Neural cell (in vitro differentiated cells): ENCODE data around the gene ATP2C1. TPM values are rescaled to one million over a fixed set of nuclear protein-coding genes. Genes with fewer than 3 reads are reported as not detected.

ENCODE experiments used
- H2AFZ ChIP-seq: fragments of 200-600, 300-800 bp; sonication (generic), shearing (Covaris generic); 2 replicates; pipeline ENCODE4 v1.6.0; 2014; ENCODE audit warnings: low read depth, mild to moderate bottlenecking, antibody characterized with exemption, low read length, moderate library complexity
- H3F3A ChIP-seq: fragments of 200-600 bp; shearing (Covaris generic); 2 replicates; pipeline ENCODE4 v1.6.1; 2016; ENCODE audit warnings: mild to moderate bottlenecking, moderate library complexity, mixed read lengths, antibody characterized with exemption, low read length; ENCODE audit not compliant: insufficient read depth, poor library complexity, severe bottlenecking
- H3K27ac ChIP-seq: fragments of 200-600, 300-800 bp; sonication (generic), shearing (Covaris generic); 2 replicates; pipeline ENCODE4 v1.5.1; 2014; ENCODE audit warnings: mild to moderate bottlenecking, low read length, moderate library complexity
- H3K27me3 ChIP-seq: fragments of 300-800, 200-600 bp; sonication (generic), shearing (Covaris generic); 2 replicates; pipeline ENCODE4 v1.6.0; 2014; ENCODE audit warnings: mild to moderate bottlenecking, low read depth, low read length, moderate library complexity; ENCODE audit not compliant: insufficient read depth
- H3K36me3 ChIP-seq: fragments of 300-800, 200-600 bp; sonication (generic), shearing (Covaris generic); 2 replicates; pipeline ENCODE4 v1.5.1; 2014; ENCODE audit warnings: mild to moderate bottlenecking, antibody characterized with exemption, low read length, moderate library complexity; ENCODE audit not compliant: insufficient read depth
- H3K4me2 ChIP-seq: fragments of 300-800, 200-600 bp; sonication (generic), shearing (Covaris generic); 2 replicates; pipeline ENCODE4 v1.6.0; 2014; ENCODE audit warnings: mild to moderate bottlenecking, low read length
- H3K4me3 ChIP-seq: fragments of 300-800, 200-600 bp; sonication (generic), shearing (Covaris generic); 2 replicates; pipeline ENCODE4 v1.5.1; 2014; ENCODE audit warnings: mild to moderate bottlenecking, low read length, moderate library complexity
- H3K79me2 ChIP-seq: fragments of 200-600 bp; shearing (Covaris generic); replicated peaks from 2 replicates; pipeline ENCODE4 v1.6.0; 2014; ENCODE audit warnings: mild to moderate bottlenecking, low read length, moderate library complexity; ENCODE audit not compliant: insufficient read depth
- H3K9ac ChIP-seq: fragments of 300-800, 200-600 bp; sonication (generic), shearing (Covaris generic); 2 replicates; pipeline ENCODE4 v1.6.1; 2016; ENCODE audit warnings: mild to moderate bottlenecking, low read length, mixed read lengths
- H3K9me2 ChIP-seq: fragments of 200-600 bp; shearing (Covaris generic); 2 replicates; pipeline ENCODE4 v1.6.1; 2016; ENCODE audit warnings: mild to moderate bottlenecking, low read length, mixed read lengths; ENCODE audit not compliant: insufficient read depth
- H3K9me3 ChIP-seq: fragments of 200-600, 300-800 bp; sonication (generic), shearing (Covaris generic); 2 replicates; pipeline ENCODE4 v1.6.1; 2016; ENCODE audit warnings: mild to moderate bottlenecking, mixed run types, low read length, moderate library complexity, mixed read lengths
- H4K20me1 ChIP-seq: fragments of 200-600 bp; shearing (Covaris generic); 2 replicates; pipeline ENCODE4 v1.6.1; 2016; ENCODE audit warnings: mild to moderate bottlenecking, mixed run types; ENCODE audit not compliant: insufficient read depth
- EP300 ChIP-seq: fragments of 450-650 bp; conservative IDR thresholded peaks from 2 replicates; pipeline ENCODE4 v1.6.1; 2014; ENCODE audit warnings: antibody characterized with exemption, mild to moderate bottlenecking, moderate library complexity; ENCODE audit not compliant: poor library complexity, severe bottlenecking
- EZH2 ChIP-seq: fragments of 200-600, 300-800 bp; shearing (Covaris generic), sonication (generic); IDR thresholded peaks from 2 replicates; pipeline ENCODE4 v1.6.1; 2014; ENCODE audit warnings: antibody characterized with exemption, low read length, borderline replicate concordance, mild to moderate bottlenecking; ENCODE audit not compliant: insufficient read depth, poor library complexity, severe bottlenecking
- MXI1 ChIP-seq: fragments of 450-650 bp; conservative IDR thresholded peaks from 2 replicates; pipeline ENCODE4 v1.6.1; 2014; ENCODE audit warnings: antibody characterized with exemption, mild to moderate bottlenecking; ENCODE audit not compliant: poor library complexity, severe bottlenecking
- POLR2AphosphoS5 ChIP-seq: IDR thresholded peaks from 2 replicates; pipeline ENCODE4 v1.6.1; 2012
- RAD21 ChIP-seq: fragments of 450-650 bp; conservative IDR thresholded peaks from 2 replicates; pipeline ENCODE4 v1.6.1; 2014; ENCODE audit warnings: antibody characterized with exemption, mild to moderate bottlenecking, moderate library complexity
- SMC3 ChIP-seq: fragments of 450-650 bp; conservative IDR thresholded peaks from 2 replicates; pipeline ENCODE4 v1.6.1; 2014; ENCODE audit warnings: antibody characterized with exemption, mild to moderate bottlenecking, moderate library complexity; ENCODE audit not compliant: poor library complexity
- polyA plus RNA-seq: library from polyadenylated mRNA; depleted of rRNA; stranded (reverse); fragments of >200 nt; gene quantifications from 2 replicates; pipeline ENCODE4 v1.2.3, GENCODE V29; 2014
- TF ChIP-seq, protein P1 (sequence below): IDR thresholded peaks from 2 replicates; pipeline ENCODE4 v1.6.1; 2012; ENCODE audit warnings: borderline replicate concordance
- TF ChIP-seq, protein P2 (sequence below): fragments of 450-650 bp; IDR thresholded peaks from 2 replicates; pipeline ENCODE4 v1.5.1; 2014; ENCODE audit warnings: antibody characterized with exemption, mild to moderate bottlenecking, moderate library complexity; ENCODE audit not compliant: poor library complexity, severe bottlenecking

Gene ATP2C1
- polyA plus RNA-seq, 1 donor from 2014 or later, result 134 TPM

GRCh38 chr3:131004603-131005002 lies 110.7 kb downstream of the ATP2C1 start:
- TF ChIP-seq EZH2, result no peak
- no peak for TF ChIP-seq RAD21
- TF ChIP-seq SMC3, result no peak
- TF ChIP-seq, protein P1, sequence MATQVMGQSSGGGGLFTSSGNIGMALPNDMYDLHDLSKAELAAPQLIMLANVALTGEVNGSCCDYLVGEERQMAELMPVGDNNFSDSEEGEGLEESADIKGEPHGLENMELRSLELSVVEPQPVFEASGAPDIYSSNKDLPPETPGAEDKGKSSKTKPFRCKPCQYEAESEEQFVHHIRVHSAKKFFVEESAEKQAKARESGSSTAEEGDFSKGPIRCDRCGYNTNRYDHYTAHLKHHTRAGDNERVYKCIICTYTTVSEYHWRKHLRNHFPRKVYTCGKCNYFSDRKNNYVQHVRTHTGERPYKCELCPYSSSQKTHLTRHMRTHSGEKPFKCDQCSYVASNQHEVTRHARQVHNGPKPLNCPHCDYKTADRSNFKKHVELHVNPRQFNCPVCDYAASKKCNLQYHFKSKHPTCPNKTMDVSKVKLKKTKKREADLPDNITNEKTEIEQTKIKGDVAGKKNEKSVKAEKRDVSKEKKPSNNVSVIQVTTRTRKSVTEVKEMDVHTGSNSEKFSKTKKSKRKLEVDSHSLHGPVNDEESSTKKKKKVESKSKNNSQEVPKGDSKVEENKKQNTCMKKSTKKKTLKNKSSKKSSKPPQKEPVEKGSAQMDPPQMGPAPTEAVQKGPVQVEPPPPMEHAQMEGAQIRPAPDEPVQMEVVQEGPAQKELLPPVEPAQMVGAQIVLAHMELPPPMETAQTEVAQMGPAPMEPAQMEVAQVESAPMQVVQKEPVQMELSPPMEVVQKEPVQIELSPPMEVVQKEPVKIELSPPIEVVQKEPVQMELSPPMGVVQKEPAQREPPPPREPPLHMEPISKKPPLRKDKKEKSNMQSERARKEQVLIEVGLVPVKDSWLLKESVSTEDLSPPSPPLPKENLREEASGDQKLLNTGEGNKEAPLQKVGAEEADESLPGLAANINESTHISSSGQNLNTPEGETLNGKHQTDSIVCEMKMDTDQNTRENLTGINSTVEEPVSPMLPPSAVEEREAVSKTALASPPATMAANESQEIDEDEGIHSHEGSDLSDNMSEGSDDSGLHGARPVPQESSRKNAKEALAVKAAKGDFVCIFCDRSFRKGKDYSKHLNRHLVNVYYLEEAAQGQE, result no peak
- no peak for TF ChIP-seq MXI1
- TF ChIP-seq POLR2AphosphoS5, result no peak
- no peak for TF ChIP-seq EP300
- H2AFZ ChIP-seq, result no peak overlapping the region
- no peaks in the 10 kb centered on the region for H3K79me2 ChIP-seq
- H3K36me3 ChIP-seq, result peaks cover 16% of the 10 kb centered on the region
- no peak overlapping the region for H3K4me2 ChIP-seq
- H3K27me3 ChIP-seq, result no peaks in the 10 kb centered on the region
- no peaks in the 10 kb centered on the region for H4K20me1 ChIP-seq
- H3K9me3 ChIP-seq, result no peaks in the 10 kb centered on the region
- H3F3A ChIP-seq, result no peaks in the 10 kb centered on the region
- H3K4me3 ChIP-seq, result no peak overlapping the region
- no peak overlapping the region for H3K27ac ChIP-seq
- H3K9ac ChIP-seq, result no peak overlapping the region
- no peaks in the 10 kb centered on the region for H3K9me2 ChIP-seq

DNA sequence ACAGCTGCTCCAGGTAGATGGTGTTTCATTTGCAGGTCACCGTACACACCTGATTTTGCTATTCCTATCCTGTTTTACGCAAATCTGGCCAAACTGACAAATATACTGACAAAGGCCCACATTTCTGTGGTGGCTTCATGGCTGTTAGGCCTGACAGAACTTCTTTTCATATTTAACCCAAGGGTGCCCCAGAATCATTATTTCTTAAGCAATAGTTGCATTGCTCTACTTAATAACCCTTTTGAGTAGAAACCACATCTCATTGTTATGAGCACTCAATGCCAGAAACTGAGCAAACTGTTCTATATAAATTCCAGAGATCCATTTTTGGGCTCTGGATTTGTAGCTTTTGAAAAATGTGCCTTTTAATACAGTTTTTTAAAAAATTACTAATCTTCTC lies 113.4 kb downstream of the ATP2C1 start:
- Histone ChIP-seq H3K9me3 (no peaks in the 10 kb centered on the region), H3K27me3 (no peaks in the 10 kb centered on the region), H3K4me2 (no peak overlapping the region), H3K36me3 (peaks cover 16% of the 10 kb centered on the region), H4K20me1 (no peaks in the 10 kb centered on the region), H3K9ac (no peak overlapping the region), H3K27ac (no peak overlapping the region), H3K79me2 (no peaks in the 10 kb centered on the region), H2AFZ (no peak overlapping the region), H3K9me2 (no peaks in the 10 kb centered on the region), H3K4me3 (no peak overlapping the region), H3F3A (no peaks in the 10 kb centered on the region)
- no peak for TF ChIP-seq RAD21
- no peak for TF ChIP-seq MXI1
- TF ChIP-seq EZH2, result no peak
- no peak for TF ChIP-seq POLR2AphosphoS5

DNA sequence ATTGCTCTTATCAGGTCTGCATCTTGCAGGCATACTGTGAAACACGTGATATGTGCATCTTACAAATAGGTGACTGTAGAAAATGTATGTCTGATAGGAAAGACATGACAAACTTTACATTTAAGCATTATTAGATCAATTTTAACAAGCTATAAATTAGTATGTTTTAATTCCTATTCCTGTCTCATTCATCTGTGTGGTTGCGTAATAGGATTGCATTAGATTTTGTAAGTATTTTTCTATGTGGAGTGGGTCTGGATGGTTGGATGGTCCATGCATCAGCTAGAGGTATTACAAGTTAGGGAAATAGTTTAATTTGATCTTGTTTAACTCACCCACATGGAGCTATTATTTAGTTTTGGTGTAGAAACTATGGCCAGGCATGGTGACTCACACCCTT lies 113.9 kb downstream of the ATP2C1 start:
- Histone ChIP-seq H3K9ac (no peak overlapping the region), H3K4me2 (no peak overlapping the region), H3K9me3 (no peaks in the 10 kb centered on the region), H3K27ac (no peak overlapping the region), H3K4me3 (no peak overlapping the region), H3K9me2 (no peaks in the 10 kb centered on the region), H3F3A (no peaks in the 10 kb centered on the region), H3K79me2 (no peaks in the 10 kb centered on the region), H4K20me1 (no peaks in the 10 kb centered on the region), H2AFZ (no peak overlapping the region), H3K27me3 (no peaks in the 10 kb centered on the region), H3K36me3 (peaks cover 14% of the 10 kb centered on the region)
- TF ChIP-seq, protein P1, result no peak
- no peak for TF ChIP-seq POLR2AphosphoS5
- TF ChIP-seq EZH2, result no peak
- TF ChIP-seq, protein P2, sequence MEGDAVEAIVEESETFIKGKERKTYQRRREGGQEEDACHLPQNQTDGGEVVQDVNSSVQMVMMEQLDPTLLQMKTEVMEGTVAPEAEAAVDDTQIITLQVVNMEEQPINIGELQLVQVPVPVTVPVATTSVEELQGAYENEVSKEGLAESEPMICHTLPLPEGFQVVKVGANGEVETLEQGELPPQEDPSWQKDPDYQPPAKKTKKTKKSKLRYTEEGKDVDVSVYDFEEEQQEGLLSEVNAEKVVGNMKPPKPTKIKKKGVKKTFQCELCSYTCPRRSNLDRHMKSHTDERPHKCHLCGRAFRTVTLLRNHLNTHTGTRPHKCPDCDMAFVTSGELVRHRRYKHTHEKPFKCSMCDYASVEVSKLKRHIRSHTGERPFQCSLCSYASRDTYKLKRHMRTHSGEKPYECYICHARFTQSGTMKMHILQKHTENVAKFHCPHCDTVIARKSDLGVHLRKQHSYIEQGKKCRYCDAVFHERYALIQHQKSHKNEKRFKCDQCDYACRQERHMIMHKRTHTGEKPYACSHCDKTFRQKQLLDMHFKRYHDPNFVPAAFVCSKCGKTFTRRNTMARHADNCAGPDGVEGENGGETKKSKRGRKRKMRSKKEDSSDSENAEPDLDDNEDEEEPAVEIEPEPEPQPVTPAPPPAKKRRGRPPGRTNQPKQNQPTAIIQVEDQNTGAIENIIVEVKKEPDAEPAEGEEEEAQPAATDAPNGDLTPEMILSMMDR, result no peak
- TF ChIP-seq RAD21, result no peak
- TF ChIP-seq EP300, result no peak
- no peak for TF ChIP-seq SMC3
